HepG2 (cell line): ENCODE data around the gene EFCAB11. TPM values are rescaled to one million over a fixed set of nuclear protein-coding genes. Genes with fewer than 3 reads are reported as not detected.

Experiments
- ATF3 ChIP-seq: sonication (generic); formaldehyde crosslinking; IDR thresholded peaks from 2 replicates; pipeline ENCODE4 v1.4.0; 2020; ENCODE audit warnings: missing genetic modification reagents
- ATM ChIP-seq: fragments of 450-650 bp; IDR thresholded peaks from 2 replicates; pipeline ENCODE4 v1.7.1; 2017; ENCODE audit warnings: mild to moderate bottlenecking, borderline replicate concordance
- ETS1 ChIP-seq: sonication (generic); formaldehyde crosslinking; IDR thresholded peaks from 2 replicates; pipeline ENCODE4 v1.4.0; 2020; ENCODE audit warnings: missing genetic modification reagents
- FOXM1 ChIP-seq: sonication (generic); formaldehyde crosslinking; IDR thresholded peaks from 2 replicates; pipeline ENCODE4 v1.5.0; 2020; ENCODE audit warnings: missing genetic modification reagents
- KDM6A ChIP-seq: IDR thresholded peaks from 2 replicates; pipeline ENCODE4 v1.6.1; 2016; ENCODE audit warnings: low read depth
- NR3C1 ChIP-seq: sonication (generic); formaldehyde crosslinking; IDR thresholded peaks from 2 replicates; pipeline ENCODE4 v1.4.0; 2020; ENCODE audit warnings: missing genetic modification reagents
- RXRA ChIP-seq: sonication (generic); formaldehyde crosslinking; IDR thresholded peaks from 2 replicates; pipeline ENCODE4 v1.5.1; 2020; ENCODE audit warnings: missing genetic modification reagents
- SALL2 ChIP-seq: sonication (generic); formaldehyde crosslinking; IDR thresholded peaks from 2 replicates; pipeline ENCODE4 v1.8.1; 2023; ENCODE audit warnings: mild to moderate bottlenecking, missing genetic modification reagents, inconsistent platforms
- SIN3B ChIP-seq: fragments of 150-350 bp; IDR thresholded peaks from 2 replicates; pipeline ENCODE4 v1.6.1; 2014; ENCODE audit warnings: low read length
- TAF1 ChIP-seq: sonication (generic); formaldehyde crosslinking; IDR thresholded peaks from 2 replicates; pipeline ENCODE4 v1.4.0; 2020; ENCODE audit warnings: missing genetic modification reagents
- ZBTB14 ChIP-seq: sonication (generic); formaldehyde crosslinking; IDR thresholded peaks from 2 replicates; pipeline ENCODE4 v1.4.0; 2020; ENCODE audit warnings: missing genetic modification reagents
- ZNF260 ChIP-seq: sonication (generic); formaldehyde crosslinking; IDR thresholded peaks from 2 replicates; pipeline ENCODE4 v1.4.0; 2020; ENCODE audit warnings: missing genetic modification reagents, low read depth, mild to moderate bottlenecking, borderline replicate concordance
- ZNF619 ChIP-seq: sonication (generic); formaldehyde crosslinking; IDR thresholded peaks from 2 replicates; pipeline ENCODE4 v1.4.0; 2020; ENCODE audit warnings: mild to moderate bottlenecking, missing genetic modification reagents
- ZNF639 ChIP-seq: conservative IDR thresholded peaks from 2 replicates; pipeline ENCODE4 v1.6.1; 2018; ENCODE audit warnings: missing genetic modification reagents
- ZNF790 ChIP-seq: sonication (generic); formaldehyde crosslinking; IDR thresholded peaks from 2 replicates; pipeline ENCODE4 v1.8.0; 2022; ENCODE audit warnings: missing genetic modification reagents, mild to moderate bottlenecking, borderline replicate concordance
- ZSCAN9 ChIP-seq: IDR thresholded peaks from 2 replicates; pipeline ENCODE4 v1.6.1; 2016; ENCODE audit warnings: borderline replicate concordance
- polyA plus RNA-seq, 8 experiments: library from polyadenylated mRNA; depleted of rRNA in 3 of 8; stranded (reverse) in 7 of 8; unstranded in 1 of 8; fragments of >200 nt; fragmentation: Illumina TruSeq in 4 of 8; extraction: Trizol in 4 of 8; gene quantifications; 2 replicates each; pipeline versions ENCODE4 v1.2.1 to v1.2.3, GENCODE V29; 2011 to 2016; ENCODE audit warnings: low read depth in 4 of 8, missing spikeins in 1 of 8, mixed read lengths in 1 of 8; ENCODE audit not compliant: insufficient read depth in 1 of 8
- total RNA-seq, 5 experiments: library from RNA; depleted of rRNA; stranded (reverse); fragments of >200 nt; fragmentation: Illumina TruSeq; extraction: Trizol; gene quantifications; 2 replicates each; pipeline ENCODE4 v1.2.3, GENCODE V29; 2016; ENCODE audit warnings: low read depth in 1 of 5
- TF ChIP-seq, protein P1 (sequence below): sonication (generic); formaldehyde crosslinking; IDR thresholded peaks from 2 replicates; pipeline ENCODE4 v1.4.0; 2020; ENCODE audit warnings: missing genetic modification reagents, borderline replicate concordance
- TF ChIP-seq, protein P2 (sequence below): sonication (generic); formaldehyde crosslinking; IDR thresholded peaks from 2 replicates; pipeline ENCODE4 v1.4.0; 2020; ENCODE audit warnings: missing genetic modification reagents

The EFCAB11 gene
- total and polyA plus RNA-seq, 2 of the 13 experiments (the other 11 are each of a cell fraction or from before 2014, with no cell fraction given), result 8.2 to 31.5 TPM

GRCh38 chr14:89911010-89911919 is 43.3 kb downstream of the EFCAB11 start (continued):
- TF ChIP-seq, protein P1, sequence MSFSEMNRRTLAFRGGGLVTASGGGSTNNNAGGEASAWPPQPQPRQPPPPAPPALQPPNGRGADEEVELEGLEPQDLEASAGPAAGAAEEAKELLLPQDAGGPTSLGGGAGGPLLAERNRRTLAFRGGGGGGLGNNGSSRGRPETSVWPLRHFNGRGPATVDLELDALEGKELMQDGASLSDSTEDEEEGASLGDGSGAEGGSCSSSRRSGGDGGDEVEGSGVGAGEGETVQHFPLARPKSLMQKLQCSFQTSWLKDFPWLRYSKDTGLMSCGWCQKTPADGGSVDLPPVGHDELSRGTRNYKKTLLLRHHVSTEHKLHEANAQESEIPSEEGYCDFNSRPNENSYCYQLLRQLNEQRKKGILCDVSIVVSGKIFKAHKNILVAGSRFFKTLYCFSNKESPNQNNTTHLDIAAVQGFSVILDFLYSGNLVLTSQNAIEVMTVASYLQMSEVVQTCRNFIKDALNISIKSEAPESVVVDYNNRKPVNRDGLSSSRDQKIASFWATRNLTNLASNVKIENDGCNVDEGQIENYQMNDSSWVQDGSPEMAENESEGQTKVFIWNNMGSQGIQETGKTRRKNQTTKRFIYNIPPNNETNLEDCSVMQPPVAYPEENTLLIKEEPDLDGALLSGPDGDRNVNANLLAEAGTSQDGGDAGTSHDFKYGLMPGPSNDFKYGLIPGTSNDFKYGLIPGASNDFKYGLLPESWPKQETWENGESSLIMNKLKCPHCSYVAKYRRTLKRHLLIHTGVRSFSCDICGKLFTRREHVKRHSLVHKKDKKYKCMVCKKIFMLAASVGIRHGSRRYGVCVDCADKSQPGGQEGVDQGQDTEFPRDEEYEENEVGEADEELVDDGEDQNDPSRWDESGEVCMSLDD, result no peak
- no peak for TF ChIP-seq ZBTB14 (CRISPR knock-in tag)
- TF ChIP-seq, protein P2, sequence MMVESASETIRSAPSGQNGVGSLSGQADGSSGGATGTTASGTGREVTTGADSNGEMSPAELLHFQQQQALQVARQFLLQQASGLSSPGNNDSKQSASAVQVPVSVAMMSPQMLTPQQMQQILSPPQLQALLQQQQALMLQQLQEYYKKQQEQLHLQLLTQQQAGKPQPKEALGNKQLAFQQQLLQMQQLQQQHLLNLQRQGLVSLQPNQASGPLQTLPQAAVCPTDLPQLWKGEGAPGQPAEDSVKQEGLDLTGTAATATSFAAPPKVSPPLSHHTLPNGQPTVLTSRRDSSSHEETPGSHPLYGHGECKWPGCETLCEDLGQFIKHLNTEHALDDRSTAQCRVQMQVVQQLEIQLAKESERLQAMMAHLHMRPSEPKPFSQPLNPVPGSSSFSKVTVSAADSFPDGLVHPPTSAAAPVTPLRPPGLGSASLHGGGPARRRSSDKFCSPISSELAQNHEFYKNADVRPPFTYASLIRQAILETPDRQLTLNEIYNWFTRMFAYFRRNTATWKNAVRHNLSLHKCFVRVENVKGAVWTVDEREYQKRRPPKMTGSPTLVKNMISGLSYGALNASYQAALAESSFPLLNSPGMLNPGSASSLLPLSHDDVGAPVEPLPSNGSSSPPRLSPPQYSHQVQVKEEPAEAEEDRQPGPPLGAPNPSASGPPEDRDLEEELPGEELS (CRISPR knock-in tag), result peak; percentile 81
- TF ChIP-seq ZNF260, result no peak
- TF ChIP-seq NR3C1 (CRISPR knock-in tag), result no peak
- no peak for TF ChIP-seq SALL2
- TF ChIP-seq ETS1, result 0 out of 2 replicates have a peak, but pooled peaks have one; percentile 31
- no peak for TF ChIP-seq SIN3B
- no peak for TF ChIP-seq ZNF619
- TF ChIP-seq ZNF639 (CRISPR knock-in tag), result no peak
- TF ChIP-seq FOXM1, result no peak
- TF ChIP-seq TAF1, result no peak
- TF ChIP-seq ATF3 (CRISPR knock-in tag), result no peak
- TF ChIP-seq ATM, result no peak
- TF ChIP-seq RXRA, result no peak
- TF ChIP-seq ZSCAN9 (CRISPR knock-in tag), result no peak
- no peak for TF ChIP-seq ZNF790 (CRISPR knock-in tag)
- 0 out of 2 replicates have a peak, but pooled peaks have one; percentile 59 for TF ChIP-seq KDM6A (CRISPR knock-in tag)
